ENCODE measurements around the gene RTL1. TPM values are rescaled to one million over a fixed set of nuclear protein-coding genes. Genes with fewer than 3 reads are reported as not detected.

Gene RTL1
- total RNA-seq, 1 experiment from 2014 or later: not detected

DNA sequence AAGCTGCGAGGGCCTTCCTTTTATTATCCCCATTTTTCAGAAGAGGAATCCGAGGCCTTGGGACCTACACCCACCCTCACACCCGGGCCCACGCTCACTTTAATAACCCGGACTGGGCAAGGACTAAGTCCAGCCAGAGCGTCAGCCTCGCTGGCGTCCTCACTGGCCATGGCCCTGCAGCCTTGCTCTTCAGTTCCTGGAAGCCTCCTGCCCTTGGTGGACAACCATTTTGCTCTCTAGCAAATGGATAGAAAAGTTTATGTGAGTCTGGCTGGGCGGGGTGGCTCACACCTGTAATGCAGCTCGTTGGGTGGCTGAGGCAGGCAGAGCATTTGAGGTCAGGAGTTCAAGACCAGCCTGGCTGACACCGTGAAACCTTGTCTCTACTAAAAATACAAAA lies 9.8 kb downstream of the RTL1 start:
- no CpG with 5 or more reads among the region's 11 CpGs for WGBS (ENCODE audit: extremely low coverage, insufficient read length, low lambda C conversion rate)
- Histone ChIP-seq H4K8ac (replicated peaks; ENCODE audit: insufficient read length, low read depth, low read length) (no peak overlapping the region), H3K56ac (ENCODE audit: insufficient read length, low read depth, low read length) (no peak overlapping the region), H3K14ac (ENCODE audit: insufficient read depth, low read length) (no peak overlapping the region), H3K23ac (ENCODE audit: insufficient read length, low read depth, low read length) (no peak overlapping the region), H3K9me3 (ENCODE audit: control insufficient read depth, low read depth, low read length) (no peaks in the 10 kb centered on the region), H4K5ac (ENCODE audit: insufficient read length, low read depth, low read length) (no peak overlapping the region), H2BK20ac (ENCODE audit: low read depth, low read length, poor library complexity, severe bottlenecking) (no peak overlapping the region), H3K27ac (ENCODE audit: insufficient read length, low read depth, low read length) (no peak overlapping the region), H2BK12ac (ENCODE audit: insufficient read length, low read depth, low read length) (no peak overlapping the region), H3K18ac (ENCODE audit: insufficient read length, low read depth, low read length) (no peak overlapping the region), H2BK15ac (ENCODE audit: low read depth, low read length) (no peak overlapping the region), H3K23me2 (ENCODE audit: insufficient read length, low read depth, low read length, poor library complexity, severe bottlenecking) (no peaks in the 10 kb centered on the region), H3K4ac (ENCODE audit: low read depth, low read length) (no peak overlapping the region), H3K9ac (ENCODE audit: extremely low read depth, insufficient read length, low read length) (no peak overlapping the region), H3K4me1 (ENCODE audit: insufficient read depth, low read length) (peaks cover 4% of the 10 kb centered on the region; the same call in 1 of the 2 replicates), H2AFZ (ENCODE audit: low read length) (no peak overlapping the region), H2BK5ac (ENCODE audit: insufficient read length, low read length) (no peak overlapping the region), H2AK5ac (ENCODE audit: insufficient read length, low read length) (no peak overlapping the region), H4K91ac (ENCODE audit: insufficient read length, low read depth, low read length) (no peak overlapping the region), H4K20me1 (ENCODE audit: control insufficient read depth, insufficient read depth, insufficient read length) (no peaks in the 10 kb centered on the region), H3K4me2 (ENCODE audit: insufficient read depth, insufficient read length, low read length) (no peak overlapping the region), H3K27me3 (ENCODE audit: insufficient read depth, low read length) (no peaks in the 10 kb centered on the region), H3K79me2 (ENCODE audit: insufficient read depth, low read length) (no peaks in the 10 kb centered on the region), H3T11ph (ENCODE audit: low read length) (no peak overlapping the region), H2BK120ac (ENCODE audit: low read depth, low read length, poor library complexity, severe bottlenecking) (no peak overlapping the region), H3K79me1 (ENCODE audit: insufficient read depth, low read depth, low read length, poor library complexity, severe bottlenecking) (no peaks in the 10 kb centered on the region)
- Mint-ChIP-seq H3K4me1 (peaks cover 7 to 30% of the 10 kb centered on the region in 2 experiments), H3K9me3 (no peaks in the 10 kb centered on the region), H3K27ac (no peak overlapping the region), H3K4me3 (no peak overlapping the region), H3K27me3 (ENCODE audit: low read depth) (peaks cover under 1% of the 10 kb centered on the region), H3K36me3 (ENCODE audit: insufficient read depth in 1 of 3, low read depth in 3 of 3) (no peaks in the 10 kb centered on the region; a peak in 2 of 7 replicates)
- TF ChIP-seq CTCF (conservative IDR thresholded peaks at IDR 0.05): no peak
- DNase-seq: peak; percentile 15

Data from H9 (cell line).